Measurements from ENCODE around the gene KNSTRN. TPM values are rescaled to one million over a fixed set of nuclear protein-coding genes. Genes with fewer than 3 reads are reported as not detected.

KNSTRN gene
- total and polyA plus RNA-seq, 2 of the 13 experiments (the other 11 are each of a cell fraction or from before 2014, with no cell fraction given) = 20.3 to 62.3 TPM

DNA sequence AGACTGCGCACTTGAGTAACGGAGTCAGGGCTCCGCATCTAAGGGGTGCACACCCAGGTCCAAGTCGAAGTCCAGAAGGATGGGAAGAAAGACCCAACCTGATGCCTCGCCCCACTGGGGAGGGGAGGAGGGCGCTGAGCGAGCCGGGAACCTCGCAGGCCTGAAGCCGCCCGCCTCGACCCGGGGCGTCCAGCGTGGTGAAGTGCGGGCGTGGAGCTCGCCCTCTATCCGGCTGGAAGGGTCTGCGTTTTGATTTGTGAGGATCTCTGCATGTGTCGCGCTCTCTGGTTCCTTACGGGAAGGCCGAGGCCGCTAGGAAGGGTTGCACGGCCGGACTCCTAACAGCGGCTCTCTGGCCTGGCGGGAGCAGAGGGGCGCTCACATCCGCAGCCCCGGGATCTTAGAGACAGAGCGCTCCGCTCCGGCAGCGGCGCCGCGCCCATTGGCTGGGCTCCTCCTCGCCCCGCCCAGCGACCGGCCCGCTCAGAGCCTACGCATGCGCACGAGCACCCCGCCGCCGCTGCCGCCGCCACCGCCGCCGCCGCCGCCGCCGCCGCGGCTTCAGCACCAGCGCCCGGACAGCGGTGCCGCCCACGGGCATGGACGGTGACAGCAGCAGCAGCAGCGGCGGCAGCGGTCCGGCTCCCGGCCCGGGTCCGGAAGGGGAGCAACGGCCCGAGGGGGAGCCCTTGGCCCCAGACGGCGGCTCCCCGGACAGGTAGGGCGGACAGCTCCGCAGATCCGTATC, 24.6 kb upstream of the KNSTRN start, which contains the start of gene DISP2 (continued):
- TF ChIP-seq, protein P1, sequence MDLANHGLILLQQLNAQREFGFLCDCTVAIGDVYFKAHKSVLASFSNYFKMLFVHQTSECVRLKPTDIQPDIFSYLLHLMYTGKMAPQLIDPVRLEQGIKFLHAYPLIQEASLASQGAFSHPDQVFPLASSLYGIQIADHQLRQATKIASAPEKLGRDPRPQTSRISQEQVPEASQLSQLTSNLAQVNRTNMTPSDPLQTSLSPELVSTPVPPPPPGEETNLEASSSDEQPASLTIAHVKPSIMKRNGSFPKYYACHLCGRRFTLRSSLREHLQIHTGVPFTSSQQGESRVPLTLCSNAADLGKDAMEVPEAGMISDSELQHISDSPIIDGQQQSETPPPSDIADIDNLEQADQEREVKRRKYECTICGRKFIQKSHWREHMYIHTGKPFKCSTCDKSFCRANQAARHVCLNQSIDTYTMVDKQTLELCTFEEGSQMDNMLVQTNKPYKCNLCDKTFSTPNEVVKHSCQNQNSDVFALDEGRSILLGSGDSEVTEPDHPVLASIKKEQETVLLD (CRISPR knock-in tag; IDR thresholded peaks at IDR 0.05; ENCODE audit: low read depth) = peak; percentile 27
- TF ChIP-seq, protein P2, sequence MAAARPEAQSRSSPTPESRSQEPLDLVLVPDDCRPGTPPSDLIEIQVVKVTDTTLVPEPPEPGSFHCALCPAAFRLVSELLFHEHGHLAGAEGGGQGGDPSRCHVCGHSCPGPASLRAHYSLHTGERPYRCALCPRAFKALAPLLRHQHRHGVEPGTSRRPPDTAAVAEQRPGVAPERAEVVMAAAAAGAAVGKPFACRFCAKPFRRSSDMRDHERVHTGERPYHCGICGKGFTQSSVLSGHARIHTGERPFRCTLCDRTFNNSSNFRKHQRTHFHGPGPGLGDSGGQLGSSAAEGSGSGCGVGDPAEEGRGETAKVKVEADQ (CRISPR knock-in tag; IDR thresholded peaks at IDR 0.05; ENCODE audit: borderline replicate concordance) = no peak
- TF ChIP-seq ZNF562 (CRISPR knock-in tag; IDR thresholded peaks at IDR 0.05; ENCODE audit: borderline replicate concordance) (no peak), ERF (CRISPR knock-in tag; IDR thresholded peaks at IDR 0.05) (peak; percentile 25; the same call in 1 of the 2 replicates), FOXA1 (IDR thresholded peaks at IDR 0.05) (no peak), FOXA1 (CRISPR knock-in tag; IDR thresholded peaks at IDR 0.05) (no peak), ZBTB42 (CRISPR knock-in tag; IDR thresholded peaks at IDR 0.05) (no peak), ZNF121 (CRISPR knock-in tag; IDR thresholded peaks at IDR 0.05) (no peak), KAT8 (CRISPR knock-in tag; IDR thresholded peaks at IDR 0.05) (peak; percentile 30; the same call in 1 of the 2 replicates), GABPB1 (CRISPR knock-in tag; IDR thresholded peaks at IDR 0.05) (peak; percentile 48; the same call in 1 of the 2 replicates), ZNF225 (CRISPR knock-in tag; IDR thresholded peaks at IDR 0.05) (peak; percentile 54; the same call in 1 of the 2 replicates)
- TF ChIP-seq, protein P3, sequence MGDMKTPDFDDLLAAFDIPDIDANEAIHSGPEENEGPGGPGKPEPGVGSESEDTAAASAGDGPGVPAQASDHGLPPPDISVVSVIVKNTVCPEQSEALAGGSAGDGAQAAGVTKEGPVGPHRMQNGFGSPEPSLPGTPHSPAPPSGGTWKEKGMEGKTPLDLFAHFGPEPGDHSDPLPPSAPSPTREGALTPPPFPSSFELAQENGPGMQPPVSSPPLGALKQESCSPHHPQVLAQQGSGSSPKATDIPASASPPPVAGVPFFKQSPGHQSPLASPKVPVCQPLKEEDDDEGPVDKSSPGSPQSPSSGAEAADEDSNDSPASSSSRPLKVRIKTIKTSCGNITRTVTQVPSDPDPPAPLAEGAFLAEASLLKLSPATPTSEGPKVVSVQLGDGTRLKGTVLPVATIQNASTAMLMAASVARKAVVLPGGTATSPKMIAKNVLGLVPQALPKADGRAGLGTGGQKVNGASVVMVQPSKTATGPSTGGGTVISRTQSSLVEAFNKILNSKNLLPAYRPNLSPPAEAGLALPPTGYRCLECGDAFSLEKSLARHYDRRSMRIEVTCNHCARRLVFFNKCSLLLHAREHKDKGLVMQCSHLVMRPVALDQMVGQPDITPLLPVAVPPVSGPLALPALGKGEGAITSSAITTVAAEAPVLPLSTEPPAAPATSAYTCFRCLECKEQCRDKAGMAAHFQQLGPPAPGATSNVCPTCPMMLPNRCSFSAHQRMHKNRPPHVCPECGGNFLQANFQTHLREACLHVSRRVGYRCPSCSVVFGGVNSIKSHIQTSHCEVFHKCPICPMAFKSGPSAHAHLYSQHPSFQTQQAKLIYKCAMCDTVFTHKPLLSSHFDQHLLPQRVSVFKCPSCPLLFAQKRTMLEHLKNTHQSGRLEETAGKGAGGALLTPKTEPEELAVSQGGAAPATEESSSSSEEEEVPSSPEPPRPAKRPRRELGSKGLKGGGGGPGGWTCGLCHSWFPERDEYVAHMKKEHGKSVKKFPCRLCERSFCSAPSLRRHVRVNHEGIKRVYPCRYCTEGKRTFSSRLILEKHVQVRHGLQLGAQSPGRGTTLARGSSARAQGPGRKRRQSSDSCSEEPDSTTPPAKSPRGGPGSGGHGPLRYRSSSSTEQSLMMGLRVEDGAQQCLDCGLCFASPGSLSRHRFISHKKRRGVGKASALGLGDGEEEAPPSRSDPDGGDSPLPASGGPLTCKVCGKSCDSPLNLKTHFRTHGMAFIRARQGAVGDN (CRISPR knock-in tag; IDR thresholded peaks at IDR 0.05) = peak; percentile 83
- TF ChIP-seq, protein P4, sequence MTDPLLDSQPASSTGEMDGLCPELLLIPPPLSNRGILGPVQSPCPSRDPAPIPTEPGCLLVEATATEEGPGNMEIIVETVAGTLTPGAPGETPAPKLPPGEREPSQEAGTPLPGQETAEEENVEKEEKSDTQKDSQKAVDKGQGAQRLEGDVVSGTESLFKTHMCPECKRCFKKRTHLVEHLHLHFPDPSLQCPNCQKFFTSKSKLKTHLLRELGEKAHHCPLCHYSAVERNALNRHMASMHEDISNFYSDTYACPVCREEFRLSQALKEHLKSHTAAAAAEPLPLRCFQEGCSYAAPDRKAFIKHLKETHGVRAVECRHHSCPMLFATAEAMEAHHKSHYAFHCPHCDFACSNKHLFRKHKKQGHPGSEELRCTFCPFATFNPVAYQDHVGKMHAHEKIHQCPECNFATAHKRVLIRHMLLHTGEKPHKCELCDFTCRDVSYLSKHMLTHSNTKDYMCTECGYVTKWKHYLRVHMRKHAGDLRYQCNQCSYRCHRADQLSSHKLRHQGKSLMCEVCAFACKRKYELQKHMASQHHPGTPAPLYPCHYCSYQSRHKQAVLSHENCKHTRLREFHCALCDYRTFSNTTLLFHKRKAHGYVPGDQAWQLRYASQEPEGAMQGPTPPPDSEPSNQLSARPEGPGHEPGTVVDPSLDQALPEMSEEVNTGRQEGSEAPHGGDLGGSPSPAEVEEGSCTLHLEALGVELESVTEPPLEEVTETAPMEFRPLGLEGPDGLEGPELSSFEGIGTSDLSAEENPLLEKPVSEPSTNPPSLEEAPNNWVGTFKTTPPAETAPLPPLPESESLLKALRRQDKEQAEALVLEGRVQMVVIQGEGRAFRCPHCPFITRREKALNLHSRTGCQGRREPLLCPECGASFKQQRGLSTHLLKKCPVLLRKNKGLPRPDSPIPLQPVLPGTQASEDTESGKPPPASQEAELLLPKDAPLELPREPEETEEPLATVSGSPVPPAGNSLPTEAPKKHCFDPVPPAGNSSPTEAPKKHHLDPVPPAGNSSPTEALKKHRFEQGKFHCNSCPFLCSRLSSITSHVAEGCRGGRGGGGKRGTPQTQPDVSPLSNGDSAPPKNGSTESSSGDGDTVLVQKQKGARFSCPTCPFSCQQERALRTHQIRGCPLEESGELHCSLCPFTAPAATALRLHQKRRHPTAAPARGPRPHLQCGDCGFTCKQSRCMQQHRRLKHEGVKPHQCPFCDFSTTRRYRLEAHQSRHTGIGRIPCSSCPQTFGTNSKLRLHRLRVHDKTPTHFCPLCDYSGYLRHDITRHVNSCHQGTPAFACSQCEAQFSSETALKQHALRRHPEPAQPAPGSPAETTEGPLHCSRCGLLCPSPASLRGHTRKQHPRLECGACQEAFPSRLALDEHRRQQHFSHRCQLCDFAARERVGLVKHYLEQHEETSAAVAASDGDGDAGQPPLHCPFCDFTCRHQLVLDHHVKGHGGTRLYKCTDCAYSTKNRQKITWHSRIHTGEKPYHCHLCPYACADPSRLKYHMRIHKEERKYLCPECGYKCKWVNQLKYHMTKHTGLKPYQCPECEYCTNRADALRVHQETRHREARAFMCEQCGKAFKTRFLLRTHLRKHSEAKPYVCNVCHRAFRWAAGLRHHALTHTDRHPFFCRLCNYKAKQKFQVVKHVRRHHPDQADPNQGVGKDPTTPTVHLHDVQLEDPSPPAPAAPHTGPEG (CRISPR knock-in tag; IDR thresholded peaks at IDR 0.05) = peak; percentile 65; the same call in 1 of the 2 replicates
- TF ChIP-seq, protein P5, sequence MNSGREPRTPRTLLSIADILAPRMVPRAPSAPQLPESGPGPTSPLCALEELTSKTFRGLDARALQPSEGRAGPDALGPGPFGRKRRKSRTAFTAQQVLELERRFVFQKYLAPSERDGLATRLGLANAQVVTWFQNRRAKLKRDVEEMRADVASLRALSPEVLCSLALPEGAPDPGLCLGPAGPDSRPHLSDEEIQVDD (CRISPR knock-in tag; IDR thresholded peaks at IDR 0.05; ENCODE audit: borderline replicate concordance) = 0 out of 2 replicates have a peak, but pooled peaks have one; percentile 25
